Gastrocnemius medialis (tissue), 4 donors: Measurements from ENCODE around the gene USP12. TPM values are rescaled to one million over a fixed set of nuclear protein-coding genes. Genes with fewer than 3 reads are reported as not detected.
"Not testable (repeated sequence)": the region's sequence is repeated elsewhere in the genome, so short reads cannot be mapped to it uniquely, and the experiment has no call there.

ENCODE experiments used
- ATAC-seq, 2 donors: fragments of 150-250 bp; one replicate each; pipeline ENCODE4 v1.9.1; 2016
- DNase-seq, 2 donors: peaks; one replicate each; pipeline ENCODE4 v3.0.0-alpha.2; 2019
- H3K27ac ChIP-seq, 4 donors: fragments of 200-600 bp; sonication (generic); 1 replicate in 1 of 4; 2 replicates in 3 of 4; pipeline ENCODE4 v1.5.1; 2016 to 2018; ENCODE audit warnings: mild to moderate bottlenecking in 2 of 4, moderate library complexity in 1 of 4
- H3K27me3 ChIP-seq, 3 donors: fragments of 200-600 bp; sonication (generic) in 2 of 3; 1 replicate in 1 of 3; 2 replicates in 2 of 3; pipeline versions ENCODE4 v1.5.1 to v1.6.0; 2016 to 2019; ENCODE audit warnings: mild to moderate bottlenecking in 1 of 3, moderate library complexity in 1 of 3
- H3K36me3 ChIP-seq, 2 donors: fragments of 200-600 bp; sonication (generic) in 1 of 2; one replicate each; pipeline ENCODE4 v1.5.1; 2017 to 2018
- H3K4me1 ChIP-seq, 2 donors: fragments of 200-600 bp; sonication (generic) in 1 of 2; one replicate each; pipeline ENCODE4 v1.5.1; 2016 to 2017; ENCODE audit warnings: mild to moderate bottlenecking in 2 of 2
- H3K4me3 ChIP-seq, 4 donors: fragments of 200-600 bp; sonication (generic) in 3 of 4; 1 replicate in 1 of 4; 2 replicates in 3 of 4; pipeline ENCODE4 v1.5.1; 2016 to 2019; ENCODE audit warnings: mild to moderate bottlenecking in 2 of 4
- H3K9me3 ChIP-seq, 3 donors: fragments of 200-600 bp; sonication (generic) in 2 of 3; 1 replicate in 1 of 3; 2 replicates in 2 of 3; pipeline ENCODE4 v1.5.1; 2016 to 2019
- CTCF ChIP-seq, 5 experiments: fragments of 450-650 bp in 3 of 5; fragments of 200-600 bp in 2 of 5; sonication (generic) in 2 of 5; IDR thresholded peaks in 4 of 5; conservative IDR thresholded peaks in 1 of 5; 1 replicate in 4 of 5; 2 replicates in 1 of 5; pipeline ENCODE4 v1.5.1; 2016 to 2019; ENCODE audit warnings: antibody characterized with exemption in 5 of 5, mild to moderate bottlenecking in 3 of 5, moderate library complexity in 3 of 5
- POLR2A ChIP-seq, 2 donors: fragments of 450-650 bp; IDR thresholded peaks; one replicate each; pipeline ENCODE4 v1.6.1; 2017; ENCODE audit warnings: antibody characterized with exemption in 2 of 2, mild to moderate bottlenecking in 2 of 2, moderate library complexity in 2 of 2
- in situ Hi-C, 4 donors: fragments of 200-750 bp; cut with MboI; loops; one replicate each; pipeline versions ENCODE4 v1.15.0 to v1.8.0; 2017; ENCODE audit warnings: low sequenced_read_pairs in 4 of 4
- intact Hi-C: fragments of 100-400 bp; cut with DNase I; formaldehyde crosslinking; loops from one replicate; pipeline ENCODE4 v1.15.1; 2023; ENCODE audit warnings: low total_unique reads
- total RNA-seq, 4 donors: library from RNA; depleted of rRNA; stranded (reverse); fragments of >200 nt; gene quantifications; one replicate each; pipeline versions ENCODE4 v1.1.0 to v1.2.3, GENCODE V29; 2016

The USP12 gene
- total RNA-seq = 10 to 100 TPM; 11.1 to 27.6 (median 13.1) TPM

GRCh38 chr13:27171244-27171826, at the start of gene USP12:
USP12 (minus strand) TSS chr13:27171811; CDS start chr13:27171639, 172 bp downstream.
- Histone ChIP-seq H3K36me3 (no peaks in the 10 kb centered on the region), H3K27me3 (no peaks in the 10 kb centered on the region), H3K4me1 (peaks cover 42 to 44% of the 10 kb centered on the region in 2 donors), H3K9me3 (no peaks in the 10 kb centered on the region), H3K27ac (peak within 1 kb of the TSS; percentile 88 to 94 (median 90)), H3K4me3 (peak within 1 kb of the TSS; percentile 70 to 85 (median 84))
- ATAC-seq = peak; percentile 43 to 49
- in situ Hi-C loops = loop anchor here in 1 of 4 donors (10.0 to 25.0 kb wide), 2 partner anchors 273 to 441 kb away; partner anchors contain the start of genes LNX2 and POLR1D
- intact Hi-C loops = loop anchor here (1.0 to 10.0 kb wide), 5 partner anchors 41 to 1884 kb away; partner anchors contain the start of genes LNX2, MTIF3, MTMR6 and POLR1D
- DNase-seq = no peak
- TF ChIP-seq CTCF (IDR thresholded peaks at IDR 0.05 in 4 of 5, conservative IDR thresholded peaks at IDR 0.05 in 1 of 5) = peak in 2 of 5 experiments; percentile 14 to 19
- TF ChIP-seq POLR2A (IDR thresholded peaks at IDR 0.05) = peak; percentile 72 to 78

GRCh38 chr13:27219611-27220010, 48.0 kb upstream of the USP12 start:
- Histone ChIP-seq H3K27ac (no peak overlapping the region), H3K27me3 (no peaks in the 10 kb centered on the region), H3K36me3 (no peaks in the 10 kb centered on the region), H3K4me3 (no peak overlapping the region), H3K4me1 (no peaks in the 10 kb centered on the region), H3K9me3 (no peaks in the 10 kb centered on the region)
- TF ChIP-seq CTCF (IDR thresholded peaks at IDR 0.05 in 4 of 5, conservative IDR thresholded peaks at IDR 0.05 in 1 of 5) (no peak), POLR2A (IDR thresholded peaks at IDR 0.05) (no peak)
- intact Hi-C loops (no loop called here), in situ Hi-C loops (loop anchor here in 1 of 4 donors (25.0 kb wide), 1 partner anchor 232 kb away; no protein-coding TSS in a partner anchor)
- ATAC-seq (no peak), DNase-seq (no peak)

- intact Hi-C loops, H3K27ac ChIP-seq, DNase-seq, H3K9me3 ChIP-seq, H3K27me3 ChIP-seq, ATAC-seq, H3K4me3 ChIP-seq, H3K4me1 ChIP-seq, H3K36me3 ChIP-seq: not testable (repeated sequence)
- in situ Hi-C loops = loop anchor here in 1 of 4 donors (25.0 kb wide), 1 partner anchor 232 kb away; no protein-coding TSS in a partner anchor
Observed at GRCh38 chr13:27218861-27219260, 47.2 kb upstream of the USP12 start.

GRCh38 chr13:27217791-27218190, 46.2 kb upstream of the USP12 start:
- in situ Hi-C loops = loop anchor here in 1 of 4 donors (25.0 kb wide), 1 partner anchor 230 kb away; no protein-coding TSS in a partner anchor
- H3K4me3 ChIP-seq, H3K27ac ChIP-seq, ATAC-seq, H3K9me3 ChIP-seq, H3K27me3 ChIP-seq, H3K4me1 ChIP-seq, DNase-seq, intact Hi-C loops, H3K36me3 ChIP-seq: not testable (repeated sequence)

- H3K27me3 ChIP-seq, ATAC-seq, H3K27ac ChIP-seq, H3K4me3 ChIP-seq, DNase-seq, H3K36me3 ChIP-seq, intact Hi-C loops, H3K9me3 ChIP-seq, H3K4me1 ChIP-seq: not testable (repeated sequence)
- in situ Hi-C loops = loop anchor here in 1 of 4 donors (25.0 kb wide), 1 partner anchor 226 kb away; no protein-coding TSS in a partner anchor
Observed at GRCh38 chr13:27213386-27213785, 41.8 kb upstream of the USP12 start.

- Histone ChIP-seq H3K9me3 (no peaks in the 10 kb centered on the region), H3K4me1 (no peaks in the 10 kb centered on the region), H3K4me3 (no peak overlapping the region), H3K27me3 (no peaks in the 10 kb centered on the region), H3K36me3 (no peaks in the 10 kb centered on the region), H3K27ac (no peak overlapping the region)
- in situ Hi-C loops = loop anchor here in 1 of 4 donors (25.0 kb wide), 1 partner anchor 225 kb away; no protein-coding TSS in a partner anchor
- DNase-seq = no peak
- no peak for ATAC-seq
- no peak for TF ChIP-seq CTCF (IDR thresholded peaks at IDR 0.05 in 4 of 5, conservative IDR thresholded peaks at IDR 0.05 in 1 of 5)
- no peak for TF ChIP-seq POLR2A (IDR thresholded peaks at IDR 0.05)
- intact Hi-C loops = no loop called here
Observed at GRCh38 chr13:27211771-27212364, 40.3 kb upstream of the USP12 start.
